ENCODE results near the gene ARID3B.
A peak's percentile ranks its signal among the peaks of the same experiment; 100 is the strongest.
"Not testable (repeated sequence)": the region's sequence is repeated elsewhere in the genome, so short reads cannot be mapped to it uniquely, and the experiment has no call there.

ARID3B gene

GRCh38 chr15:74578496-74578994, 37.5 kb downstream of the ARID3B start:
- DNase-seq = no peak

GRCh38 chr15:74579001-74579400, 38.0 kb downstream of the ARID3B start:
- no peak for DNase-seq

GRCh38 chr15:74580538-74581350, 39.7 kb downstream of the ARID3B start:
- DNase-seq = no peak

GRCh38 chr15:74584204-74584603, 43.2 kb downstream of the ARID3B start:
- DNase-seq = no peak

GRCh38 chr15:74584779-74585178, 43.8 kb downstream of the ARID3B start:
- DNase-seq = no peak

GRCh38 chr15:74585191-74585590, 44.2 kb downstream of the ARID3B start:
- no peak for DNase-seq

GRCh38 chr15:74585857-74586256, 44.8 kb downstream of the ARID3B start:
- DNase-seq = no peak

- no peak for DNase-seq
These were observed 48.8 kb downstream of the ARID3B start for GRCh38 chr15:74589826-74590225.

GRCh38 chr15:74592222-74592621, 51.2 kb downstream of the ARID3B start:
- no peak for DNase-seq

GRCh38 chr15:74593122-74593521, 52.1 kb downstream of the ARID3B start:
- no peak for DNase-seq

- no peak for DNase-seq
These were observed 53.4 kb downstream of the ARID3B start for GRCh38 chr15:74594455-74594854.

GRCh38 chr15:74595271-74595670, 54.3 kb downstream of the ARID3B start:
- DNase-seq = no peak

- DNase-seq = not testable (repeated sequence)
These were observed 55.7 kb downstream of the ARID3B start for GRCh38 chr15:74596736-74597135.

- not testable (repeated sequence) for DNase-seq
These were observed 56.2 kb downstream of the ARID3B start for GRCh38 chr15:74597146-74597705.

GRCh38 chr15:74598126-74598842, 57.3 kb downstream of the ARID3B start:
- DNase-seq = peak; percentile 86

- DNase-seq = no peak
These were observed 58.1 kb downstream of the ARID3B start for GRCh38 chr15:74599156-74599555.

GRCh38 chr15:74603026-74603788, 62.2 kb downstream of the ARID3B start:
- no peak for DNase-seq

- DNase-seq = no peak
These were observed 63.0 kb downstream of the ARID3B start for GRCh38 chr15:74603789-74604705.

- DNase-seq = no peak
These were observed 64.2 kb downstream of the ARID3B start for GRCh38 chr15:74604983-74605794.

GRCh38 chr15:74605795-74606150, 64.8 kb downstream of the ARID3B start:
- DNase-seq = no peak

GRCh38 chr15:74608786-74609185, 67.8 kb downstream of the ARID3B start:
- no peak for DNase-seq

Measured in fibroblast of skin of right biceps (primary cell).